ENCODE measurements around the gene FAM24B.
A peak's percentile ranks its signal among the peaks of the same experiment; 100 is the strongest.
"Not testable (repeated sequence)": the region's sequence is repeated elsewhere in the genome, so short reads cannot be mapped to it uniquely, and the experiment has no call there.

Gene FAM24B

DNA sequence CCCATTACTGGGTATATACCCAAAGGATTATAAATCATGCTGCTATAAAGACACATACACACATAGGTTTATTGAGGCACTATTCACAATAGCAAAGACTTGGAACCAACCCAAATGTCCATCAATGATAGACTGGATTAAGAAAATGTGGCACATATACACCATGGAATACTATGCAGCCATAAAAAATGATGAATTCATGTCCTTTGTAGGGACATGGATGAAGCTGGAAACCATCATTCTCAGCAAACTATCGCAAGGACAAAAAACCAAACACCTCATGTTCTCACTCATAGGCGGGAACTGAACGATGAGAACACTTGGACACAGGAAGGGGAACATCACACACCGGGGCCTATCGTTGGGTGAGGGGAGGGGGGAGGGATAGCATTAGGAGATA, 21.3 kb downstream of the FAM24B start:
- not testable (repeated sequence) for DNase-seq

DNA sequence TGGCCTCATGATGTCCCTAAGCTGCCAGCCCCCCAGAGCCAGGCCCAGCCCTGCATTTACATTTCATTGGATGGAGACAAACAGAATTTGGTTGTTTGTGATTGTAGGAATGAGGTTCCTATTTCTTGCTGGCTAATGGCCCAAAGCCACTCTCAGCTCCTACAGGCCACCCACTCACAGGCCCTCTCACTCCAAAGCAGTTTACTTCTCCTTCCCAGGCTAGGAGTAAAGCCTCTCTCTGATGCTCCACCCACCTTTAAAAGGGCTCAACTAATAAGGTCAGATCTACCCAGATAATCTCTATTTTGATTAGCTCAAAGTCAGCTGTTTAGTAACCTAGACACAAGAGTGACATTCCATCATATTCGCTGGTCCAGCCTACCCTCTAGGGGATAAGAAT, 22.5 kb downstream of the FAM24B start:
- peak; percentile 19 for DNase-seq

DNA sequence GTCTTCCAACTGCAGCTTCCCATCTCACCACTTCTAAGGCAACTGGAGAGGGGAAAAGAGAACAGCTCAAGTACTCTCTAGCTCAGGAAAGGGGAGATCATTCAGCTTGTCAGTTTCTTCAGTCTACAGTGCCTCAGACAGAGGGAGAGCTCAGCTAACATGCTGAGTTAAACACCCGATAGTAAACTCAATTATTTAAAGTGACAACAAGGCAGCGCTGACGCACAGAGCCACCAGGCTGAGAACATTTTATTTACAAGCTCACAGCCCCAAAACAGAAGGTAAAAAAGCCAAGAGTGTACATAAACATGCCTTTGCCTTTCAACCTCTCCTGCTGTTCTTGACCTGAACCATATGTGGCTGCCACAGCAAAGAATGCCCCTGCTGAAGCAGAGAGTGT, 23.6 kb downstream of the FAM24B start:
- no peak for DNase-seq

DNA sequence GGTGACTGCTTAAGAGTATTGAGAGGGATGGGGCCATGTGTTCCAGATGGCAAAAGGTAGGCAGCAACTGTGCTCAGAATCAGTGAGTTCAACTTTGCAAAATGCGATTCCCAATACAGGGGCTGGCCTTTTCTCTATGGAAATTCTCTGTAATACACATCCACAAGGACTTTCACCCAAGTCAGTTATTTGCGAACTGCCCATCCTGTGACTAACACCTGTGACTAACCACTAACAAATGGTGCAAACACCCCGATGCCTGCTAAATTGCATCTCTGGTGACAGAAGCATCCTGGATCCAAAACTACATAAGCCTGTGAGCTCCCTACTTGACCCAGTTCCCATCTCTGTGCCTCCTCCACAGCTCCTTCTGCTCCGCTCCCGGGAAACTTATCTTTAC, 24.7 kb downstream of the FAM24B start:
- DNase-seq: peak; percentile 77

DNA sequence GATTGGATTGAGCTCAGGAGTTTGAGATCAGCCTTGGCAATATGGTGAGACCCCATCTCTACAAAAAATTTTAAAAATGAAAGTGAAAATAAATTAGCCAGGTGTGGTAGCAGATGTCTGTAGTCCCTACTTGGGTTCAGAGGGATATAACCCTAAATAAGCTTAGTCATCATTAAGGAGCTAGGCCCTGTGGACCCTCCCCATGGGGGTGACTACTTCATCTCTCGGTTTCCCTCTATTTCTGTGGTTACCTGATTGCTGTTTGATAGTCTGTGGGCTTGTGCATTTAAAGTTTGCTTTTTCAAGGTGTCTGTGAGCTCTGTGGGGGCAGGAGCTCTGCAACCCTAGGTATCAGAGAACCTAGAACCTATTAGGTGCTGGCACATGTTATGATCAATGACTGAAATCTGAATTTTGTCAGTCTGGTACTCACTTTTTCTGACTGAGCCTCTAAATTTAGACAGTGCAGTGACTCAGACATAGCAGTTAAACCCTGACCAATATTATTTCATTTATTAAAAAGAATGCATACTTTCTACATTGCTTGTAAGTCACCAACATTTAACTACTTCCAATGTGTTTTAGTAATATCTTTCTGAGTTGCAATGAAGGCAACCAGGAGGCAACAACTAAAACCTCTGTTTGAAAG, 25.6 kb downstream of the FAM24B start:
- peak; percentile 64 for DNase-seq

DNA sequence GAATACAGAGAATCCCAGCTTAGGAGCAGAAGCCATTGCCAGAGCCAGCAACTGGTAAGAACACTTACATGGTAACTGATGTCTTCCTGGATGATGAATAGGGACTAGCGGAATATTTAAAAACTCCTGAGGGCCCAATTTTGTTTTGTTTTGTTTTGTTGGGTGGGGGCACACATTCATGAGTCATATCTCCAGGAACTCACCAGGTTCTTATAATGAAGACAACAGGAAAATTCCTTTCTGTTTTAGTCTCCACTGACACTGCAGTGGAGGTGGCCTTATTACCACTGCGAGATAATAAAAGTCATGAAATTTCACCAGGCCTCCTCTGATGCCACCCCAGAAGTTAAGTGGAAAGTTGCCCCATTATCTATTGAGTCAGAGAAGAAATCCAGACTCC, 27.1 kb downstream of the FAM24B start:
- DNase-seq: peak; percentile 38

DNA sequence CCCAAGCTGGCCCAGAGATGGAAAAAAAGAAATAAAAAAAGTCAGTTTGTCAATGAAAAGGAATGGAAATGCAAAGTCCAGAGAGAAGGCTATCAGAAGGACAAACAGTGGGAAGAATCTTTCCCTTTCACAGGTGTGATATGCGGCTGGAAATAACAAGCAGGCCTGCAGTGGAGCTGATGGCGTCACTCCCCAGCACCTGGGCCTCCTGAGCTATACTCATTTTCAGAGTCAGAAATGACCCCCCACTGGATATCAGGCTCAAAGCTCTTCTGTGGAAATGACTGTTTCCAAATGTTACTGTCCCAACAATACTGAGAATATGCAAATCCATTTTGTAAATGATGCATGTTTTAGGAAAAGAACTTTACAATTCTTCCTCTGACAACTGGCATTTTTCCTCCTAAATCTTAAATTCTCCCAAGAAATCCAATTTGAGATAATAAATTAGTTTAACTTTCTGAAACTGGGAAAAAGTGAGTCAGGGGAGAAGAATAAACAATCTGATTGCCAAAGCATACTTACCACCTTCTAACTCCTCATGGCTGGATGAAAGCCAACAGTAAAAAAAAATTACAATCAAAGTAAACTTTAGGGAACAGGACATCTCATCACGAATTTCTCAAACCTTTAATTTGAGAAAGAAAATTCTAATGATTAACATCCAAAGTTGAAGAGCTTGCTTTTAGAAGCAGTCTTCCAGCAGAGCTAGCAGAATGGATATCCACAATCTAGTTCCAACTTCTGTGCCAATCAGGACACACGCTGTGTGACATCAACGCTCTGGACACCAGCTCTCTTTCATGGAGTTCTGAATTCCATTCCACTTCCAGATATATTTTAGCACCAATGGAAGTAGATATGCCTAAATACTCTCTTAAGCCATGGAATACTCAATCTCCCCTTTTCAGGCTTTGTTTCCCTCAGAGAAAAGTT, 28.4 kb downstream of the FAM24B start:
- DNase-seq: peak; percentile 55

DNA sequence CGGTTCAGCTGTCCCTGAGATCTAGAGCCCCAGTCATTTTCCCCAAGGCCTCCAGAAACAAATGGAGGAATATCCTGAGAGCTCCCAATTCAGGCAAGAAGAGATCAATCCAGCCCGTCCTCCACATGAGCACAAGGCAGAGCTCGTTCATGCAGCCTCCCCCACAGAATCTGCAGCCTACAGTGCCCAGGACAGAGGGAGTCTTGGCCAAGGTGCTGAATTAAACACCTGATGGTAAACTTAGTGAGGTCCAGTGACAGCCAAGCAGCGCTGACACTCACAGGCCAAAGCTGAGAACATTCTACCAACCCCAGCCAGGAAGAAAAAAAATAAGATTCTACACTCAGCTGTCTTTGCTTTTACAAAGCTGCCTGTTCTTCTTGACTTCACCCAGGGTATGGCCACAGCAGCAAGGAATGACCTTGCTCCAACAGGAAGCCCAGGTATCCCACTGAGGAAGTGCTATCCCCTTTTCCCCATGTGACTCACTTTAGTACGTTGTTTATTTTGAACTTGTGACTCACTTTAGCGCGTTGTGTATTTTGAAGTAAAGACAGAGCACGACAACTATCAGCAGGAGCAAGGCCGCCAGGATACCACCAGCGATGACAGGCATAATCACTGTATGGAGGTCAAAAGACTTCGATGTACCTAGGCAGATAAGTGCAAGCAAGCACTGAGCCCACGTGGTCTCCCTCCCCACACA, 29.3 kb downstream of the FAM24B start:
- no peak for DNase-seq

DNA sequence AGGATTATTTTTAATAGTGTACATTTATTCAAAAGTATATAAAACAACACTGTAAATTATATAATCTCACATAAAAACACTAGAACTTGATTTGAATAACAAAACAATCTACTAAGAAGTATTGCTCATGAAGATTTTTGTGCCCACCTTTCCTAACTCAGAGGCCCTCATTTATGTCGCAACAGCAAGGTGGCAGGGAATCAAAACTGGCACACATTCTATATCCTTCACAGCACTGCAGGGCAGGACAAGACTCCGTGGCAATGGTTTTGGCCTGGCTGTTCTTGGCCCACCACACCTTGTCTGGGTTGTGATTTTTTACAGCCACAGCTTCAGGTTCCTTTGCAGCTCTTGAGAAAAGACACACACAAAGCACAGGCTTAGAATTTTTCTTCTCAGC, 30.3 kb downstream of the FAM24B start:
- DNase-seq: no peak

DNA sequence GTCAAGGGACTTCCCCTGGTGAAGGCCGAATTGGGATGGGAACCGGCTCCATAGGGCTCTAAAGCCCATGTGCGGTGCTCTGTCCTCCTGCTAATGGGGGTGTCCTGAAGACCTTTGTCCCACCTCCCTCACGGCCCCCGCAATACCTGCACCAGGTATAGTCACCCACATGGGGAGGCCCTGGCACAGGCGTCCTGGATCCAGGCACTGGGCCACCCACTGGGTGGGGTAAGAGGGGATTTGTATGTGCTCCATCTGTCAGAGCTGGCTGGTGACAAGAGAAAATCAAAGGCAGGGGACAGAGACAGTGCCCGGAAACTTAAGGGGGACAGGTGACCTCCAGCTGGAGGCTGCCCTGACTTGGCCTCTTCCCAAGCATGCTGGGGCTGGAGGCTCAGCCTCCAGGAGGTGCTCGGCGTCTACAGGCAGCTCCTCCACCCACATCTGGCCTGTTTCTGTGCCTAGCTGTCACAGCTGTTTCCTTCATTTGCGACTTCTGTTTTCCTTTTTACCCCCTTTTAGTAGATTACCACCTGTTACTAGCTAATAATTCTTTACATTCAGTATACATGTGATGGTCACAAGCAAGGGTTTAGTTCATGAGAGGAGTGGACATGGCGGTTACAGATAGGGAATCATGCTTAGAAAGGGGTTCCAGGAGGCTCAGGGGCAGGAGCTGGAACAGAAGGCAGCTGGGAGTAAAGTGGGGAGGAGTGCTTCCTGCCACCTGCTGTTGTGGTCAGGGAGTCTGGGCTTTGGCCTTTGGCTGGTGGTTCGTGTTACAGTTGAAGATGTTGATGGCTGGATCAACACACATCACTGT, 31.4 kb downstream of the FAM24B start:
- DNase-seq: no peak

DNA sequence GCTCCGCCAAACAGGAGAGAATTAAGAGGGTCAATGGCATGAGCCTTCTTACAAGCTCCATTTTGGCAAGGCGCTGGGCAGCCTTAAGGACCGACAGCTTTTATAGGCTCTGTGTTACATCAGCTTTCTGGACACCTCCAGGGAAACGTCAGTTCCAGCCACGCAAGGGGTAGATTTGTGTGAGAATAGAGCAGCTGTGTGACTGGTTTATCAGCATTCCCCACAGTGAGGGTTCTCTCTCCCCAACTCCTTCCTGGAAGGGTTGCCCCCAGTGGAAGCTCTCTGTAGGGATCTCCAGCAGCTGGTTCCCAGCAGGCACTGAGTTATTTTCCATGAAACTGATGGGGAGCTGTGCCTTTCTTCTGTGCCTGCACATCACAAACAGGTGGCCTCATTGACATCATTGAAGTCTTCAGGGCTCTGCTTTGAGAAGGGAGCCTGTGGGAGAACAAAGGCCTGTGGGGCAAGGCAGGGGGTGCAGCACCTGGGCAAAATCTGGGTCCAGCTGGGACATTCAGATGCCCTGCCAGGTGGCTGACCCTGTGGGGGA, 33.5 kb downstream of the FAM24B start, which contains the start of gene CUZD1:
CUZD1 (minus strand) TSS at position 75 of the 550 bp plus-strand sequence; CDS start at position 61, 14 bp downstream.
- no peak for DNase-seq

DNA sequence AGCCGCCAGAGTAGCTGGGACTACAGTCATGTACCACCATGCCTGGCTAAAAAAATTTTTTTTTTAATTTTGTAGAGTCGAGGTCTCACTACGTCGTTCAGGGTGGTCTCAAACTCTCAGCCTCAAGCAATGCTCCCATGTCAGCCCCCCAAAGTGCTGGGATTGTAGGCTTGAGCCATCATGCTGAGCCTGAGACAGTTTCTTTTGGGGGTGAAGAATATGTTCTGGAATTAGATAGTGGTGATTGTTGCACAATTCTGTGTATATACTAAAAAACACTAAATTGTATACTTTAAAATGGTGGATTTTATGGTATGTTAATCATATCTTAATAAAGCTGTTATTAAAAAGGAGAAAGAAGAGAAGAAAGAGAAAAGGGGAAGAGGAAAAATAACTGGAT, 35.2 kb downstream of the FAM24B start:
- DNase-seq: no peak

DNA sequence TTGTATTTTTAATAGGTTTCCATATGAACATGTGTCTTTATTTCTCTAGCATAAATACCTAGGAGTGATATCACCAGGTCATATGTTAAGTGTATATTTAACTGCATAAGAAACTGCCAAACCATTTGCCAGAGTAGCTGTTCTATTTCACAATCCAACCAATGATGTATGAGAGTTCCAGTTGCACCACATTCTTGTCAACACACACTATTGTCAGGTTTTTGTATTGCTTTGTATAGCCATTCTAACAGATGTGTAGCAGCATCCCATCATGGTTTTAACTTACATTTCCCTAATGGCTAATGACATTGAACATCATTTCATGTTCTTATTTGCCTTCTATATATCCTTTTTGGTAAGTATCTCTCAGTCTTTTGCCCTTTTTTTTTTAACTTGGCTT, 37.8 kb downstream of the FAM24B start:
- DNase-seq: no peak

DNA sequence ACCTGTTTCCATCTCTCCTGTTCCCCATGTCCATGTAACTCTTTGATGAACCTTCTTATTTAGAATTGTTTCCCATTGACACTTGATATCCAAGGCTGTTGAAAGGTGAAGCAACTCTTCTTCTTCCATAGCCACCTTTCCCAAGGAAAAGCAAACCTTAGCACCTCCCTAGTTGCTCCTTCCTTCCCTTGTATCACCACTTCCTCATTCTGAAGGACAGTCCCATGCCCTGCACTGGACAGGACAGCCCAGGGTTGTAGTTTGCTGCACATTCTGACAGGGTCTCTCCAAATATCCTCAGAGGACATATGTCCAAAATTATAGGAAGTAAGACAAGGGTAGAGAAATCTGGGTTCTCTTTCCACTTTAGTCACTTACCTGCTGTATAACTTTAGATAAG, 39.9 kb downstream of the FAM24B start:
- no peak for DNase-seq

DNA sequence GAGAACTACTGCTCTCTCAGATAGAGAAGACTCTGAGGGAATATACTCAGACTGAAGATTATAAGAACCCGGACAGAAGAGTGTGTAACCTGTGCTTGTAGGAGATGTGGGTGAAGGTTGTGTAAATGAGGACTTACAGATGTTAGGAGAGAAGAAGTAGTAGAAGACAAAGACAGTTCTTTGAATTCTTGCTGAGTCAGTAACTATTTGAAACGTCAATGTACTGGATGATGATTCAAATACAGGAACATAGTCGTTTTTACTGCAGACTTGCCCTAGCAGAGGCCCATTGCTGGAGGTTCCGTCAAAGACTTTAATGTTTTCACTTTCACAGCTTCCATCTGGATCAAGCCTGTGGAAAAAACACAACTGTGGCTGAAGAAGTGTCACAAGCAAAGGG, 40.5 kb downstream of the FAM24B start:
- DNase-seq: no peak

DNA sequence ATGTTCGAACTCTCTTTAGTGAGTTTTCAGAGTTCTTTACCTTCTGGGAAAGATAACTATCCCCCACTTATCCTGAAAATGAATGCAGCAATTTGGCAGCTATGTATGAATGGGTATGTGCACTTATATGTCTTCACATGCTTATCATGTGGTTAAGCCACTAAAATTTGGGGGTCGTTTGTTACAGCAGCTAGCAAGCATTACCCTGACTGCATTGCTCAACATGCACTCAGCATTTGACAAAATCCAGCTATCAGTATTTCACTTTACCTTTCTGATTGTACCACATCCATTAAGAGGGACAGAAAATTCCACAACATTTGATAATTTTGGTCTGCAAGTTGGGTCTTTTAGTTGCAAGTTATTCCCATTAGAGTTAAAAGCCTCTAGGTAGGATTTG, 43.5 kb downstream of the FAM24B start:
- DNase-seq: no peak

DNA sequence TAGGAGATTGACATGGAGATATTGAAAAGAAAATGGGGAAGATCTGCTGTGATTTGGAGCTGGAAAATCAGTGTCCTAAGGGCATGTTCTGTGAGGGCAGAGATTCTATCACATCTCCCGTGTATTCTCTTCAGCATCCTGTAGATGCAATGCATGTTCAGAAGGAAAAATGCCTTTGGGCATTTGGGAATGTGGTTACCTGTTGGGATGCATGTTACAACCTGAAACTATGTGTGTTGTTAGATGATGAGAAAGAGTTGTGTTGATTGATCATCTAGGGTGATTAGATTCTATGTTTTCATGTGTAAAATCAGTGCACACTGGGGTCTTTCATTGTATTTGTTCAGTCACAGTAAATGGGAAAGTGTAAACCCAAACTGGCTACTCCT, 48.4 kb downstream of the FAM24B start:
- no peak for DNase-seq

DNA sequence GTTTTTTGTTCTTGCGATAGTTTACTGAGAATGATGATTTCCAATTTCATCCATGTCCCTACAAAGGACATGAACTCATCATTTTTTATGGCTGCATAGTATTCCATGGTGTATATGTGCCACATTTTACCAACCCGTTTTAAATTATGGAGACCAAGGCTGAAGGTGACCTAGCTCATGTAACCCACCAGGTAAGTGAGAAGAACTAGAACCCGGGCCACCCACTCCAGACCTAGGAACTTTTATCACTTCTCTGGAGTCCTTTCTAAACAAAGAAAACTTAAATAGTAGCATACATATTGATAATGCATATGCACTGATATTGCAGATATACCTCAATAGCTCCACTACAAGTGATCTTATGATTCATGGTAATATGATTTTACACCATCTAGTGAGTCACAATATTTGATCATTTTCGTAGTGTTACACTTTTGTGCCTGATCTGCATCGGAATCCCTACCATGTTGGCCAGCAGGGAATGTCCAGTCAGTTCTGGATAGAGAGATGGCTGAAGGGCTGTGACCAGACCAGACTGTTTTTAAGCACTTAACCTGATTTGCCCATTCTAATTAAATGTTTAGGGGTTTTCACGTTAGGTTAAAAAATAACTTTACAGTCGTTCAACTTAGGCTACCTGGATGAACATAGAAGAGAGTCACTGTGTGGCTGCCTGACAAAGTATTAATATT, 49.0 kb downstream of the FAM24B start:
- no peak for DNase-seq

DNA sequence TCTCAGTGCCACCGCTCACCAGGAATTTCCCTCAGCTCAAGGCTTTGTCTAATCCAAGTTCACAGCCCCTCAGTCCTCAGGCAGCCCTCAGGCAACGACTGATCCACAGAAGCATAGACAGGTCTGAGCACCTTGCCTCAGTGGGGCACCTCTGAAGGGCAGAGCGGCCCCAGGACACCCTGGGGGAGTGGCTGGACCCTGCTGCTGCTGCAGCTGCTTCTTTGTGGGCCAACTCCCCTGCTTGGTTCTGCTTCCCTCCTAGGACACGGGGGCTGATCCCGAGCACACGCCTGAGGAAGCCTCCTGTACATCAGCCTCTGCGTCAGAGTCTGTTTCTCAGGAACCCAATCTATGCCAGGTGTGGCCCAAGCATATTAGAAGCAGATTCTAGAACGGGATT, 49.9 kb downstream of the FAM24B start:
- no peak for DNase-seq

DNA sequence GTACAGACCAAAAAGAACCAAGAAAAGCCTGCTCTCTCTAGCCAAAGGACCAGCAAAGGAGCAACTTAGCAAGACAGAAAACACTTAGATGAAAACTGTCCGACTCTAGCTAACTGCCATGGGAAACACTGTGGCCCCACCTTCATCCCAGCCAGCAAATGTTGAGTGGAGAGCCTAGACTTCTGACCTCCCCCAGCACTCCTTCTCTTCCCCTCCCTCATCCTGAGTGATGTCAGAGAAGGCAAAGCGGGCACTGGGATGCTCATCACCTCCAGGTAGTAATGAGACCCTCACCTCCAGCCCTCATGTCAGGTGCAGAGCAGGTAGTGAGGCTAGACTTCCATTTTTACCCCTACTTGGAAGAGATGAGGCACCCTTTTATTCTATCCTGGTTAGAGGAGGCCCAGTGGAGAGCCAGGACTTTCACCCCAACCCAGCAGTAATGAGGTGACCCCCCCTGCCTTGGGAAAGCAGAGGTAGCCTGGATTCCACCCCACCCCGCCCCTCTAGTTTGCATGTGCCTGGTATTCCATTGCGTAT, 50.6 kb downstream of the FAM24B start:
- DNase-seq: no peak

DNA sequence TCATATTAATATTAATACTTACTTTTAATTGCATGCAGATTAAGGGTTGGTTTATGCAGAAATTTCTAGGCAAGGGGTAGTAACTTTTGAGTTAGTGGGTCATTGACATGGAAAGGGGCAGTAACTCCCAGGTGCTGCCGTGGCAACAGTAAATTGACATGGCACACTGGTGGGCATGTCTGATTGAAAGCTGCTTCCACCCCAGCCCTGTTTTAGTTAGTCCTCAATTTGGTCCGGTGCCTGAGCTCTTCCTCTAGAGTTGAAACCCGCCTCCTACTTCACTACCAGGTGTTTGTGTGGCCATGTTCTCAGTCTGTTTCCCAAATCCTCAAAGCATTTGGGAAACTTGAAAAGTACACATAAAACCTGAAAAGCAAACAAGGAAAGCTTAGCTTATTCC, 52.1 kb downstream of the FAM24B start:
- no peak for DNase-seq
